NCI-H1417 (cell line): ENCODE data around the gene GKN2.
A peak's percentile ranks its signal among the peaks of the same experiment; 100 is the strongest.
"Not testable (repeated sequence)": the region's sequence is repeated elsewhere in the genome, so short reads cannot be mapped to it uniquely, and the experiment has no call there.

Experiments
- DNase-seq, 3 experiments: peaks; one replicate each; lab custom pipeline; 2025; lab: John Stamatoyannopoulos, UW

GKN2 gene

GRCh38 chr2:68920481-68921170, 32.1 kb downstream of the GKN2 start:
- DNase-seq: no peak

DNA sequence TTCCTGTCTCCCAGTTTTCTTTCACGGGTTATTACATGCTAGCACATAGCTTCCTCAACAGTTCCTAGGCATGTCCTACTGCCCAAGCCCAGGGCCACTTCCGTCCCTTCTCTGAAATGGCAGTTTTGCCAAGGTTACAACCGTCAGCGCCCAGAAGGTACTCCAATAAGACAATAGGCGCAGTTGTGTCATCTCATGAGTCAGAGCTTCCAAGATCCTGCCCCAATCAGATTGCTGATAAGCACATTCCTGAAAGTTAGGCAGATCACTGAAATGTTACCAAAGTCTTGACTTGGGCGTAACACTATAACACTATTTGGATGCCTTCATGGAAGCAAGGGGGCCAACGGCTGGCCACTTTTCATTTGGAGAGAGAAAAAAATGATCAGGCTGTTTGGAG, 34.2 kb downstream of the GKN2 start:
- no peak for DNase-seq

DNA sequence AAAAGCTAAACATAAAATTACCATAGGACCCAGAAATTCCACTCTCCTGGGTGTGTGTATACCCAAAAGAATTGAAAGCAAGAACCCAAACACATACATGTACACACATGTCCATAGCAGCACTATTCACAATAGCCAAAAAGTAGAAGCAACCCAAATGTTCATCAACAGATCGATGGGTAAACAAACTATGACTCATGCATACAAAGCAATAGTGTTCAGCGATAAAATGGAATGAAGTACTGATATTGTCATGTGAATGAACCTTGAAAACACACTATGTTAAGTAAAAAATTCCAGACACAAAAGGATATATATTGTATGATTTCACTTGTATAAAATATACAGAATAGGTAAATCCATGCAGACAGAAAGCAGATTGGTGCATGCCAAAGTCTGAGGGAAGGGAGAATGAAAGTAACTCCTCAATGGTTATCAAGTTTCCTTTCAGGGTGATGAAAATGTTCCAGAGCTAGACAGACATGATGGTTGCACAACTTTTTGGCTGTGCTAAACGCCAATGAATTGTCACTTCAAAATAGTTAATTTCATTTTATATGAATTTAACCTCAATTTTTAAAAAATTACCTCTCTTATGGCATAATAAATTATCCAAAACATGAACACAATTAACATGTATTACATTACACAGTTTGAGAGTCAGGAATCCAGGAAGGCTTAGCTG, 35.5 kb downstream of the GKN2 start:
- no peak for DNase-seq

GRCh38 chr2:68916226-68916625, 36.5 kb downstream of the GKN2 start:
- DNase-seq: no peak

- no peak for DNase-seq
Observed at GRCh38 chr2:68915393-68915792, 37.3 kb downstream of the GKN2 start.

GRCh38 chr2:68913359-68913758, 39.3 kb downstream of the GKN2 start:
- DNase-seq: no peak

GRCh38 chr2:68912732-68913131, 40.0 kb downstream of the GKN2 start:
- no peak for DNase-seq

DNA sequence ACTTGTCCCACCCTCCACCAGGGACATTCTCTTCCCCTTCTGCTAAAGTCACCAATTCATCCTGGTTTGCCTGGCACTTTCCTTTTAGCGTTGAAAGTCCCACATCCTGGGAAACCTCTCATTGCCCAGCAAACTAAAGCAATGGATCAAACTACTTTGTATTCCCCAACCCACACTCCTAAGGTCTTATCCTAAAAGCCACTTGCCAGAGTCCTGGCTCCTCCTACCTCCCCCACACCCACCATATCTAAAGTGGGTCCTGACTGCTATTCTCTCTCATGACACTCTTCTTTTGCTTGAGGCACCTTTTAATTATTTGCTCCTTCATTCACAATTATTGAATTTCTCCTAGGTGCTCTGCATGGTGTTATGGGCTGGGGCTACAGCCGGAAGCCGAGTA, 40.6 kb downstream of the GKN2 start:
- no peak for DNase-seq

- DNase-seq: no peak
Observed at GRCh38 chr2:68911709-68912108, 41.0 kb downstream of the GKN2 start.

DNA sequence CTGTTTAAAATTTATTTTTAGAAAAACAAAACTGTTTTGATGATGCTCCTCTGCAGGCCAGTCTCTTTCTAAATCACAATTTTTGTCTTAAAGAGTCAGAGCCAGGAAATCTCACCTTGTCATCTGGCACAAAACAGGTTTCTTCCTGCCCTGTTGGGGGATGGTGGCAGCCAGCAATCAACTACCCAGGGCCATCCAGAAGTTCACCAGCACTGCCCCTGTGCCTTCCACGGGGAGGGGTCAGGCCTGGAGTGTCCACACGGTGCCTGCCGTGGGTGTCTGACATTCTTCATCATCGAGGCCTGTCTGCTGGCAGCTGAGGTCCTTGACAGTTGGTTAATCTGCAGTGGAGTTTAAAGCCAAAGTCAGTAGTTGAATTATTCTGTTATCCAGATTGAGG, 41.4 kb downstream of the GKN2 start:
- DNase-seq: no peak

GRCh38 chr2:68909793-68910674, 42.7 kb downstream of the GKN2 start:
- peak; percentile 72 to 91 (median 86) for DNase-seq

DNA sequence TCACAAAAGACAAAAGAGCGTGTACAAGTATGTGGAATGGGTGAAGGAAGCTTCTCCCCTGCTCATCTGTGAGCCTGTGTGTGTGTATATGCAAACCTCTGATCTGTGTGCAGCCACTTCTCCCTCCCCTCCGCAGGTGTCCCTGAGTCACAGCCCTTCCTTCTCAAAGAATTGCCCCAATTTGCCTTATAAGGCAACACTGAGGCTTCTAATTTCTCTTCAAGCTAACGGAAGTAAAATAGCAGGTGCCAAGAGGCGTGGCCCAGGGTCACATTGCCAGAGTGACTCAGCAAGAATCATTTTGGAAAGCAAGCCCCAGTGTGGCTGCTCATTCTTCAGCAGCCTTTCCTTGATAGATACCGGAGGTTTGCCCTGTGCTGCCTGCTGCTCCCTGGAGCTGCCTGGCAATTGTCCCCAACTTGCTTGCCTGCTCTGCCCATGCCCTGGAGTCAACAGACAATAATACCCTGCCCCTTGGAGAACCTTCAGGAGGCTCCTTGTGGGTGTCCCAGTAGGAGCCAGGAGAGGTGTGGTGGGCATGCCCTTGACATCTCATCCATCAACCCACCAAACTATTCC, 44.2 kb downstream of the GKN2 start:
- DNase-seq: peak; percentile 49 to 74 (median 58)

GRCh38 chr2:68907920-68908253, 44.8 kb downstream of the GKN2 start:
- no peak for DNase-seq

DNA sequence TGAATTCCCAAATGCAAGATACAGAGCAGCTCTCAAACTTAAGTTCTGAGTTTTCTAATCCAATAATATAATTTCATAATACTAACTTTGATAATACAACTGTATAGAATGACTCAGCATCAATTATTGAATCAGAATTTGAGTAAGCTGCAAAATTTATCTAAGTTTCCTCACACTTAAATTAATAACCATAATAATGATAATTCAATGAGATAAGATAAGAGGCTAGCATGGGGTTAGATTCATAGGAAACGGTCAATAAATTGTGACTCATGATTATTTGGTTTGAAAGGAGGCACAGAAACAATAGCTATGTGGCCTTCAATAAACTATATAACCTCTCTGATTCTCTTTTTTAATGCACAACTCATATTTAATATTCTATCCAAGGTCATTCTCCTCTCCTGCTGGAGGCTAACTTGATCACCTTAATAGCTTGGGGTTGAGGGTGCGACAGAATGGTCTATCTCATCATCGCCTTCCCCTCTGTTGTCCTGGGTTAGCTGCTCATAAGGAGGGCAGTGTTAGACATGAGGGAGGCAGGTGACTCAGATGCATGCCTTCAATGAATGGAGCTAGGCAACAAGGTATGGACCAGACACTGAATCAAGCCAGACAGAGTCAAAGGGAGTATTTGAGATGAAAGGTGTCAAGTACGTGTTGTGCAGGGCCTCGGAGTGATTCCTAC, 45.3 kb downstream of the GKN2 start:
- no peak for DNase-seq

- no peak for DNase-seq
Observed at GRCh38 chr2:68906716-68907115, 46.0 kb downstream of the GKN2 start.

GRCh38 chr2:68905116-68905515, 47.6 kb downstream of the GKN2 start:
- no peak for DNase-seq

DNA sequence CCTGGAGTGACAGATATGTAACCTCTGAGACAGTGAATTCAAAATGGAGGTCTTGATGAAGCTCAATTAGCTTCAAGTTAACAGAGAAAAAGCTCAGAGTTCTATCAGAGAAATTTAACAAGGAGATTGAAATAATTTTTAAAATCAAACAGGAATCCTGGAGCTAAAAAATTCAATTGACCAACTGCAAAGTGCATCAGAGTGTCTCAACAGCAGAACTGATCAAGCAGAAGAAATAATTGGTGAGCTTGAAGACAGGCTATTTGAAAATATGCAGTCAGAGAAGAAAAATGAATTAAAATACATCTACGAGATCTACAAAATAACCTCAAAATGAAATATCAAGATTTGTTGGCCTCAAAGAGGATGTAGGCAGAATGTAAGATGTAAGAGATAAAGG, 51.1 kb downstream of the GKN2 start:
- DNase-seq: no peak

DNA sequence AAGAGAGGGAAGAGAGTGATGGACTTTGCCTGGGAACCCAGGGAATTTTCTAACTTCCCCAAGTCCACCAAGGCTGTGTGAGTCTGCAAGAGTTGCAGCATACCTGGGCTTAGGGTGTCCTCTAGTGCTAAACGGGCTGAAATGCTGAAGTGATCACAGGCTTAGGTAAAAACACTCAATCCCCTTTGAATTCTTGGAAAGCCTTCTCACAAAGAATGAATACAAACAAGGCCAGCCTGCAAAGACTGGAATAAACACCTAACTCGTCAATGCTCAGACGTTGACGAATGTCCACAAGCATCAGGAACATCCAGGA, 51.5 kb downstream of the GKN2 start:
- no peak for DNase-seq

DNA sequence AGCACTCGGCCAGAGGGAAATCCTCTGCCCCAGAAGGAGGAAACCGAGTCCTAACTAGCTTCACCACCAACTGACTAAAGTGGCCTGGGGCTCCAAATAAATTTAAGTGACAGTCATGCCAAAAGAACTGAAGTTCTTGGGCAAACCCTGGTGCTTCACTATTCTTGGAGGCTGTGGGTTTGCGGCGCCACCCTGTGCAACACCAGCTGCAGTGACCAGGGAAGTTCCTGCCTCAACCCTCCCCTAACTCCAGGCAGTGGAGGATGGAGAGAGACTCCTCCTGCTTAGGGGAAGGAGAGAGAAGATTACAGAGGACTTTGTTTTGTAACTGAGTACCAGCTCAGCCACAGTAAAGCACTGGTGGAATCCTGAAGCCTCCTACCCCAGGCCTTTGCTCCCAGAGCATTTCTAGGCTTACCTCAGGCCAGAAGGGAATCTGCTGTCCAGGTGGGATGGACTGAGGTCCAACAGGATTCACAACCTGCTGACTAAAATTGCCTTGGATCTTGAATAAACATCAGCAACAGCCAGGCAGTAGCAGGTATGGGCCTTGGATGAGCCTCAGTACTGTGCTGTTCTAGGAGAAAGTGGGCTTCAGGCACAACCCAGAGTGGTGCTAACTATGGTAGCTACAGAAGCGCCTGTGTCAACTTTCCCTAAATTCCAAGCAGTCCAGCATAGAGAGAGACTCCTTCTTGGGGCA, 52.0 kb downstream of the GKN2 start:
- no peak for DNase-seq

DNA sequence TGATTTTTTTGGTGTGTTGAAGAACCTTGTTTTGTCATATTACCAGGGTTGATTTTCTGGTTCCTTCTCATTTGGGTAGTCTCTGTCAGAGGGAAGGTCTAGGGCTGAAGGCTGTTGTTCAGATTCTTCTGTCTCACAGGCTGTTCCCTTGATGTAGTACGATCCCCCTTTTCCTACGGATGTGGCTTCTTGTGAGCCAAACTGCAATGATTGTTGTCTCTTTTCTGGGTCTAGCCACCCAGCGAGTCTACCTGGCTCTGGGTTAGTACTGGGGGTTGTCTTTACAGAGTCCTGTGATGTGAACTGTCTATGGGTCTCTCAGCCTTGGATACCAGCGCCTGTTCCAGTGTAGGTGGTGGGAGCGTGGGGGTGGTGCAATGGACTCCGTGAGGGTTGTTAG, 56.7 kb downstream of the GKN2 start:
- not testable (repeated sequence) for DNase-seq
